ENCODE data around the gene SEC24C.

GRCh38 chr10:73810358-73810734, 66.2 kb downstream of the SEC24C start:
- TF ChIP-seq CTCF (conservative IDR thresholded peaks at IDR 0.05 in 1 of 2, IDR thresholded peaks at IDR 0.05 in 1 of 2; ENCODE audit: extremely low read depth in 1 of 2, insufficient read depth in 1 of 2, low read depth in 1 of 2, low read length in 2 of 2) (no peak), EZH2 (IDR thresholded peaks at IDR 0.05; ENCODE audit: borderline replicate concordance, low read length) (no peak)

Measured in mammary epithelial cell (primary cell).